ENCODE results near the gene SORBS2.

SORBS2 gene

GRCh38 chr4:185819144-185819543, 7.2 kb upstream of the SORBS2 start:
- H4K20me1 ChIP-seq (ENCODE audit: insufficient read depth, low read length, poor library complexity, severe bottlenecking) = no peaks in the 10 kb centered on the region
- no peaks in the 10 kb centered on the region for H3K9me2 ChIP-seq (replicated peaks; ENCODE audit: low read depth, low read length)
- no peaks in the 10 kb centered on the region for H3K36me3 ChIP-seq (ENCODE audit: insufficient read depth, low read length)
- no peak overlapping the region for H2AFZ ChIP-seq (ENCODE audit: low read length)
- H3K9ac ChIP-seq (ENCODE audit: low read depth, low read length, poor library complexity, severe bottlenecking) = no peak overlapping the region
- H3K79me2 ChIP-seq (ENCODE audit: insufficient read depth, low read length) = no peaks in the 10 kb centered on the region
- no peaks in the 10 kb centered on the region for H3K4me1 ChIP-seq (ENCODE audit: insufficient read depth, low read length, poor library complexity, severe bottlenecking)
- H3K9me3 ChIP-seq (ENCODE audit: insufficient read depth, low read depth, low read length) = no peaks in the 10 kb centered on the region
- TF ChIP-seq CTCF (conservative IDR thresholded peaks at IDR 0.05; ENCODE audit: low read length) (no peak), EZH2phosphoT487 (IDR thresholded peaks at IDR 0.05; ENCODE audit: borderline replicate concordance) (no peak)
- H3F3A ChIP-seq (ENCODE audit: low read depth) = no peaks in the 10 kb centered on the region
- no peak overlapping the region for H3K4me2 ChIP-seq (ENCODE audit: low read depth, low read length, poor library complexity, severe bottlenecking)
- no peaks in the 10 kb centered on the region for H3K27me3 ChIP-seq (ENCODE audit: insufficient read depth, low read length, poor library complexity, severe bottlenecking)
- no peak overlapping the region for H3K4me3 ChIP-seq (ENCODE audit: low read length, poor library complexity, severe bottlenecking)

GRCh38 chr4:185817403-185817818, 5.4 kb upstream of the SORBS2 start:
- Histone ChIP-seq H3K27me3 (ENCODE audit: insufficient read depth, low read length, poor library complexity, severe bottlenecking) (no peaks in the 10 kb centered on the region), H3K9me3 (ENCODE audit: insufficient read depth, low read depth, low read length) (no peaks in the 10 kb centered on the region), H3K4me2 (ENCODE audit: low read depth, low read length, poor library complexity, severe bottlenecking) (no peak overlapping the region), H2AFZ (ENCODE audit: low read length) (no peak overlapping the region), H3K4me1 (ENCODE audit: insufficient read depth, low read length, poor library complexity, severe bottlenecking) (no peaks in the 10 kb centered on the region), H3K9ac (ENCODE audit: low read depth, low read length, poor library complexity, severe bottlenecking) (no peak overlapping the region), H4K20me1 (ENCODE audit: insufficient read depth, low read length, poor library complexity, severe bottlenecking) (no peaks in the 10 kb centered on the region), H3K36me3 (ENCODE audit: insufficient read depth, low read length) (no peaks in the 10 kb centered on the region), H3F3A (ENCODE audit: low read depth) (no peaks in the 10 kb centered on the region), H3K79me2 (ENCODE audit: insufficient read depth, low read length) (no peaks in the 10 kb centered on the region), H3K9me2 (replicated peaks; ENCODE audit: low read depth, low read length) (no peaks in the 10 kb centered on the region), H3K4me3 (ENCODE audit: low read length, poor library complexity, severe bottlenecking) (no peak overlapping the region)
- no peak for TF ChIP-seq CTCF (conservative IDR thresholded peaks at IDR 0.05; ENCODE audit: low read length)
- TF ChIP-seq EZH2phosphoT487 (IDR thresholded peaks at IDR 0.05; ENCODE audit: borderline replicate concordance) = no peak

- no peaks in the 10 kb centered on the region for H3K79me2 ChIP-seq (ENCODE audit: insufficient read depth, low read length)
Observed at GRCh38 chr4:185813133-185813532, 1.1 kb upstream of the SORBS2 start.

More at GRCh38 chr4:185813133-185813532, 1.1 kb upstream of the SORBS2 start:
- H3K4me2 ChIP-seq (ENCODE audit: low read depth, low read length, poor library complexity, severe bottlenecking) = no peak overlapping the region
- H4K20me1 ChIP-seq (ENCODE audit: insufficient read depth, low read length, poor library complexity, severe bottlenecking) = no peaks in the 10 kb centered on the region
- no peaks in the 10 kb centered on the region for H3F3A ChIP-seq (ENCODE audit: low read depth)
- H2AFZ ChIP-seq (ENCODE audit: low read length) = no peak overlapping the region
- no peaks in the 10 kb centered on the region for H3K9me2 ChIP-seq (replicated peaks; ENCODE audit: low read depth, low read length)
- no peaks in the 10 kb centered on the region for H3K27me3 ChIP-seq (ENCODE audit: insufficient read depth, low read length, poor library complexity, severe bottlenecking)
- H3K4me1 ChIP-seq (ENCODE audit: insufficient read depth, low read length, poor library complexity, severe bottlenecking) = peaks cover 13% of the 10 kb centered on the region
- no peaks in the 10 kb centered on the region for H3K9me3 ChIP-seq (ENCODE audit: insufficient read depth, low read depth, low read length)
- no peak overlapping the region for H3K9ac ChIP-seq (ENCODE audit: low read depth, low read length, poor library complexity, severe bottlenecking)
- no peaks in the 10 kb centered on the region for H3K36me3 ChIP-seq (ENCODE audit: insufficient read depth, low read length)
- TF ChIP-seq EZH2phosphoT487 (IDR thresholded peaks at IDR 0.05; ENCODE audit: borderline replicate concordance) = no peak
- no peak for TF ChIP-seq CTCF (conservative IDR thresholded peaks at IDR 0.05; ENCODE audit: low read length)
- no peak overlapping the region for H3K4me3 ChIP-seq (ENCODE audit: low read length, poor library complexity, severe bottlenecking)

All from Loucy (cell line).